Measurements from ENCODE around the gene PLEKHM3.

Gene PLEKHM3

DNA sequence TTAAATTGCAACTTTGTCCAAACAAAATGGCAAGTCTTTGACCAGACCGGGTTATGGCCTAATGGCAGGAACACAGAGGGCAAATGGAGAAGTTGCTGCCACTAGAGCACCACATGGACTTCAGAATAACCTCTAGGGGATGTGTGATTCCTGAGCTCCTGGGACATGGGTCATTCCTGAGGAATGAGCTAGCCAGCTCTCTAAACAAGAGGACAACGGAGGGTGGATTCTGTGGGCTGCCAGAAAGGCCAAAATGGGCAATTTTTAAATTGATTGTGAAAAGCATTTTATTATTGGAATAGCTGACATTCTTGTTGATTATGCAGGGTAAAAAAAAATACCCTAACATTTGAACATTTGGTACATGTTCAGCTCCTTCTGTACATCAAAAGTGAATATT lies 145.8 kb downstream of the PLEKHM3 start:
- DNase-seq: no peak

DNA sequence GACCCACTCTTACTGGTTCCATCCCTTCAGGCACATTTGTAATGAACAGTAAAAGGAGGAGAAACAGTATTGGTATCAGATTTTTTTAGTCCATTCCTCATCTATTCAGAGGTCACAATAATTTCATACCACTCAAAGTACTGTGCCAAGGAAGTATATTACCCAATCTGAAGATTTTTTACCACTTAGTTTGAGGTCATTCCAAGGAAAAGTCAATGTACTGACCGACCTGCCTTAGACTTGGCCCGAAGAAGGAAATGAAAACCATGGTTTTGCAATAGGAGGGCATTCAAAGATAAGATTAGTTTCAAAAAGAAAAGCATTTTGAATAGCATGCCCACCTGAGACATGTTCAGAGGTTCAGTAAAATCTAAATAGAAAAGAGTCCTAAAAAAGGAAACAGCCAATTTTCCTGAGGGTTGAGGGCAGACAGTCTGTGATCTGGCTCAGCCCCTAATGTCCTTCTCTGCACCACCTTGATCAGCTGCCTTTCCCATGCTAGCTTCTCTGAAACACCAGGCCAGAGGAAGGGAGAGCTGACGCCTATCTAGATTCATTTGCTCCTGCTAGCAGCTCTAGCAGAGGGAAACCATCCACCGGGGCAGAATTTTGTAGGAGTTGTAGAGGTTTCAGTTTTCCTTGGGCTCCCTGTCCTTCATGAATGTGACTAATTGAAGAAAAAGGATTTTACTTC lies 148.3 kb downstream of the PLEKHM3 start:
- no peak for DNase-seq

DNA sequence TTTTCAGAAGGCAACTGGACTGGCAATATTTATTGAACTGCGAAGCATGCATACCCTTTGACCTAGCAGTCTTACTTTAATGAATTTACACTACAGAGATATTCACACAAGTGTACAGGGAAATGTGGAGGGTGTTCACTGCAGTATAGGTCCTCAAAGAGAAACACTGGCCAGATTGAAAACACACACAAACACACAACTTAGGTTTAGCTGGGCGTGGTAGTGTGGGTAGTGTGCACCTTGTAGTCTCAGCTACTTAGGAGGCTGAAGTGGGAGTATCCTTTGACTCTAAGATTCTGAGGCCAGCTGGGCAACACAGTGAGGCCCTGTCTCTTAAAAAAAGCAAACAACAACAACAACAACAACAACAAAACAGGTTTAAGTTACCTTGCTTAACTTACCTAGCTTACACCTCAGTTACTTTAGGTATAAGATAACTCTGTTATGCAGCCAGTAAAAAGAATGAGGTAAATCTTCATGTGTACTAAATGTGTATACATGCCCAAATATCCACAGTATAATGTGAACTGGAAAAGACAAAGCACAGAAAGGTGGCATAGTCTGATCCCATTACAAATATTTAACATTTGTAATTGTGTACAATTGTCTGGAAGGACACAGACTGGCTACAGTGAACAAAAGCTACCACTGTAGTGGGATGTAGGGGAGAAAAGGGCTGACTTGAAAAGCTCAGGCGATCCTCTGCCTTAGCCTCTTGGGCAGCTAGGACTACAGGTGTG lies 149.7 kb downstream of the PLEKHM3 start:
- no peak for DNase-seq

DNA sequence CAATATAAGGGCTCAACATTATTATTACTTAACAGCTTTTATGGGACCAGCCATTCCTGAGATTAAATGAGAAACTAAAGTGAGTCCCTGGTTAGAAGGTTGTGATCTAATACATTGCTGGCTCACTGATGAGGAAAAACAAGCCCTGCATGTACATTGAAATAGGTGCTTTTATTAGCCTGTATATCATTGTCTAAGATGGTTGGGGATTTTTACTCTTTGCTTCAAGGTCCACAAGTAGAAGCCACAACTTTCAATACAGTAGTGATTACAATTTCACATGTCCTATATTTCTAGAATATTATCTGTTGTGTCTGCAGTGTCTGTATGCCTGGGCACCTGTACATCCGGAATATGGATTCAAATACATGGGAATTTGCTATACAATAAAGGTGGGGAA lies 151.5 kb downstream of the PLEKHM3 start:
- no peak for DNase-seq

DNA sequence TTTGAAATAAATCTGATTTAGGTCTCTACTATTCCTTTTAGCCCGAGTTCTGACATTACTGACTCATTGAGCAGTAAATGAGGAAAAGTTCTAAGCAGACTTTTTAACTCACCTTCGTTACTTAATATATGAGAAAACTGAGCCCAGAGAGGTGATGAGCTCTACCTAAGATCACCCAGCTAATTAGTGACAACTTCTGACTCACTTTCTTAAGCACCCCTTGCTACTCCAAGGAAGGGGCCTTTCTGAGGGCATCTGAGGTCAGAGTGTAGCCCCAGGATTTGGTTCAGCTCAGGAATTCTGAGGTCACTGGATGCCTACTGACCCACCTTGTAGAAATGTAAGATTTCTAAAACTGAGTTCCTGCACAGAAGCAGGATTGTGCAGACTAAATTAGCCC lies 153.4 kb downstream of the PLEKHM3 start:
- DNase-seq: no peak

DNA sequence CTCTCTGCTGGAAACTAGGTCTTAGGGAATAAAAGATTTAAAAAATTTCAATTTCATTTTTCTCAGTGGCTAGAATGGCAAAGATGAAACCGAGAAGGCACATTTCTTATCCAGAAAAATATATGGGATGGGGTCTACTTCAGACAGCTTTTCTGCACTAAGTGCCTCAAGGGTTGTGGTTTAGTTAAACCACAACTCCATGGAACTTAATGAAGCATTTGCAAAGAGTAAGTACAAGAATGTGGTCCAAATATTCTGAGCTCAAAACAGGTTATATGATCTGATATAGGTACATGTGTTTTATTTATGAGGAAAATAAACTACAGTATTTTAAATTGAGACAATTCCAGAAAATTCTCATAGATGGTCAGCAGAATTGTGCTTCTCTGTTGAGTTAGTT lies 153.8 kb downstream of the PLEKHM3 start:
- no peak for DNase-seq

DNA sequence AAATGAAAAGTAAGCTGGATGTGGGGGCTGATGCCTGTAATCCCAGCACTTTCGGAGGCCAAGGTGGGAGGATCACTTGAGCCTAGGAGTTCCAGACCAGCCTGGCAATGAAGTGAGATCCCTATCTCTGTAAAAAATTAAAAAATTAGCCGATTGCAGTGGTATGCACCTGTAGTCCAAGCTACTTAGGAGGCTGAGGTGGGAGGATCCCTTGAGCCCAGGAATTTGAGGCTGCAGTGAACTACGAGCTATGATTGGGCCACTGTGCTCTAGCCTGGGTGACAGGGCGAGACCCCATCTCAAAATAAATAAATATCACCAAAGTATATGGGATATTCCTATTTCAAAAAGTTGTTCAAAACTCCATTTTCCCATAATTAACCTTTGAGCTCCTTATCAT lies 154.5 kb downstream of the PLEKHM3 start:
- no peak for DNase-seq

DNA sequence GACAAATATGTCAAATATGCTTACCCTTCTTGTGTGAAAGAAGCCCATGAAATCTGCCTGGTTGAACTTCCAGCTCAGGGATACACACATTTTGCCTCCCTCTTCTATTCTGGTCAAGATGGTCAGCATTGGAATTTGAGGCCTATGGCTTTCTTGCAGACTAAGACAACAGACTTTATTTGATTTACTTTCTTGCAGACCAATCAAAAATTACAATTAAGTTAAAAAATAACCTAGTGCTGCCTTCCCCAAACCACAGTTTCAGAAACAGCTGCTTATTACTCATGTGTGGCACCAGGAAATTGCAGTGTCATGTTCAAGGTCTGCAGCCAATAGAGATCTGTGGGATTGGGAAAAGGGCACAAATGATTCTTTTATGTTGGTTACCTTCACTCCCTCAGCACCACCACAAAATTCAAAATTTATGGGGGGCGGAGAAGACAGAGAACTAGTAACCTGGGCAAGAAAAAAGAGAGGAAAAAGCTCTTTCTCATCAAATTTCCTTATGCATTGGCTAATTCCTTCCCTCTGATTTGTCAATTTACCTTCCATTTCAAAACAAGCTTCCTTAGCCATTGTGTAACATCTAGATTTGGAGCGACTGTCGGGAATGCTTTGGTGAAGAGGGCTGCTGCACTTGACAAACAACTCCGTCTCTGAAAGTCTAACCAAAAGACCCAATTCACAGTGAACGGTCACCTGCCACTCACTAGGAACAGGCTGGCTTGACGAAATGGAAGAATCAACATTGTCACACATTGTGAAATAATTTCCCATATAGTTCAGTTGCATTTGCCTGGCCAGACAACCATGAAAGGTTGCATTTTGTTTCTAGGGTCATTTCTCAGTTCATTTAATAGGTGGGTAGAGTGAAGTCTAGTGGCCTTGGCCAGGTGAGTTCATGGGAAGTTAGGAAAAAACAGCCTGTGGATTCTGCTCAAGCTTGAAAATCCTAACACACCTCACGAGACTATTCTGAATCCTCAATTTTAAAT lies 155.2 kb downstream of the PLEKHM3 start:
- no peak for DNase-seq

DNA sequence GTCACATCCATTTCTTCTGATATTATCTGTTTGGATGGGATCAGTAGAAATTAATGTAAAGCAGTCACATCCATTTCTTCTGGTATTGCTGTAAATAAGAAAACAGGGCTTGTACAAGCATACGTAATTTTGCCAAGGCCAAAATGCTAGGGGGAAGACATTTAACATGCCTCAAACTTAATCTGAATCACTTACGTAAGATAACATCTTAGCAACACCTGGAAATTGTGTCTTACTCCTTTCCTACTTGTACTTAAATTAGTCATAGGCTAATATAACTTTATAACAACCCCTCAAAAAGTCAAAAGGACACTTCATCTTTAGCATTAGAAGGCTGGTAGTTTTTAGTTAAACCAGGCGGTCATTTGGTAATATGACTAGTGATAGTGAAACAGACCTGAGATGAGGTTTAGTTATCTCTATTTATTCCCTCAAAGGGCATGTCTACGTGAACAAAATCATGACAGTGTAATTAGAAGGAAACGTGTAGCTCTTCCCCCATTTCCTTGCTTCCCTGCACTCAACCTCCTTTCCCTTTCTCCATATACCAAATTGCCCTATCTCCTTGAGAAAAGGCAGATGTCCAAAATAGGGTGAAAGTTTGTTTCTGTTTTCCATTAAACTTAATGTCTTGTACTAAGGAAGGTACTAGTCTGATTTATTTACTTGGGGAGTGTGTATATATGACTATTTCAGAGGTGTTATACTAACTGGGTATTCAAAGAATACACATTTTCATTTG lies 156.3 kb downstream of the PLEKHM3 start:
- DNase-seq: no peak

DNA sequence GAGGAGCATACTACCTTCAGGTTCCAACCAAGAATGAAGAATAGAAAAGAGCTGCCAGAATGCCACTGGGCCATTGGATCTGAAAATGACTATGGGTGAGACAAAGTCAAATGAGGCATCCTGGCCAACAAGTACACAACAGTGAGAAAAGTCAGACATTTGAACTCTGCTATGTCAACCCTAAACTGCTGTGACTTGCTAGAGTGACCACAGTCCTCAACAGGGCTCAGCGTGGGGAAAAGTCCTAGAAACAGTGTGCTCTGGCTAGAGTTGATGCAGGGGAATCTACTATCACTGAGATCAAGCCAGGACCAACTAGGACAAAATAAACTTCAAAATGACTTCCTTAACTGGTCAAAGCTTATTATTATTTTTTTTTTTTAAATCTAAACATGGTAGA lies 157.4 kb downstream of the PLEKHM3 start:
- DNase-seq: no peak

DNA sequence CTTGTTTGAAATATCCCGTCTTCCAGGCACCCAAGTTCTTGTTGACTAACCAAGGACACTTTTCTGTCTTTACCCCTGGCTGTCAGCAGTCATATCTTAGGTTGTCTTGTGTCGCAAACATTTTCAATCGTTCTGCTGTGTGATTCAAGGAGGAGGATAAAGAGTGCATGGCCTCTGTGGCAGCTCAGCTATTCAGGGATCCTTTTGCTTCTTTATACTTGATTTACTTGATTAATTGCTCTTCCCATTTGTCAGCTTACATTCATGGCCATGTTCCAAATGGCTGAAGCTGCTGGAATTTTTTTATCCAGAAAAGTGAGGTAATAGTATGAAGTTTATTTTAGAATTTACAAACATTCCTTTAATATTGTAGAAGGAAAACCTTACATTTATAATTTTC lies 158.3 kb downstream of the PLEKHM3 start:
- no peak for DNase-seq

DNA sequence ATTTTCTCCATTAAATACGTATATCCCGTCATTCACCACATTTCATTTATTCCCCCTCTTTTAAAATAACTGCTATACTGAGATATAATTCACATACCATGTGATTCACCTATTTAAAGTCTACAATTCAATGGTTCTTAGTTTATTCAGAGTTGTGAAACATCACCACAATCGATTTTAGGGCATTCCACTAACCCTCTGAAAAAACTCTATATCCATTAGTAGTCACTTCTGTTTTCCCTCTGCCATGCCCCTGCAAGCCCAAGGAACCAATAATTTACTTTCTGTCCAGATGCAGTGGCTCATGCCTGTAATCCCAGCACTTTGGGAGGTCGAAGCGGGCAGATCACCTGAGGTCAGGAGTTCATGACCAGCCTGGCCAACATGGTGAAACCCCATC lies 160.1 kb downstream of the PLEKHM3 start:
- no peak for DNase-seq

DNA sequence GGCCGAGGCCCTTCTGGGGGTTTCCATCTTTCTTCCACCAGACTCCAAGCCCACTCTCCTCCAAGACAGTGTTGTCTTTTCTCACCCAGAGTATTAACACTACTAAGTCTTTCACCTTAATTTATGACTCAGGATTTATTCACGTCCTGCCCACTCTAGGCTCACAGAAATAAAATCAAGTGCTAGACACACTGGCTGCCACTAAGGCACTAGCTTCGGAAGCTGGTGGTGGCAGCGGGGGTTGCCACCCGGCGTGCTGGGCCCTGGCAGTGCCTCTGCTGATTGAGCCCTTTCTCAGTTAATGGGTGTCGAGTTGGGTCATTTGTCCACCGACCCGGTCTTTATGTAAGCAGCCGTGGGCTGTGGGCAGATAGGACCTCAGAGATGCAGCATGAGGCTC lies 162.0 kb downstream of the PLEKHM3 start:
- no peak for DNase-seq

DNA sequence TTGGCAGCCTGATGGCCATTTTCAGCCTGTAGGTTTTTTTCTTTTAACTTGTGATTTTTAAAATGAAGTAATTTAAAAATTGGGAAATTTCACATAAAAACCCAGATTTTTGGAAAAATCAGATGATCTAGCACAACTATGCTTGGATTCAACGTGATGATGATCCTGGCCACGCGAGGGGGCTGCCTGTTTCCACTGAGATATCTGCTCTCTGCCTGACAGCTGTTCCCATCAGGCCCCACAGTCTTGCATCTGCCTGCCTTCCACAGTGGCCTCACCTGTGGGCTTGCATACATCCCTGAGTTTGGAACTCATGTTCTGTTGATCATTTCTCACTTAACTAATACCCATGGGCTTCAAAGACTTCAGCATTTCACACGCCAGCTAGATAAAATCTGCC lies 163.5 kb downstream of the PLEKHM3 start:
- DNase-seq: no peak

DNA sequence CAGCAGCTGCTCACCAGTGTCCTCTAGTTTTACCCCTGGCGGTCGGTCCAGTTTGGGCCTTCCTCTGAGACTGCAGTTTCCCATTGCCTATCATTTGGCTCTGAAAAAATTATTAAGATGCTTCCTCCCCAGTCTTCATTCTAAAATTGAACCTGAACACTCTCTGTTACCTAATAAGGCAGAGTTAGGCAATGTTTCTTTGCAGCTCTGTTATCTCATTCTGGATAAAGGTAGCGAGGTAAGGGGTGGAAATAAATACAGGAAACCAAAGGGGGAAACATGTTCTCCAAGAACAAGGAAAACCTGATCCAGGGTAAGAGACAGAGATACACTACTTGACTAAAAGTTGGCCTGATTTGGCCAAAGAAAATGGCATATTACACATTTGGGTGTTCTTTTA lies 164.6 kb downstream of the PLEKHM3 start:
- no peak for DNase-seq

DNA sequence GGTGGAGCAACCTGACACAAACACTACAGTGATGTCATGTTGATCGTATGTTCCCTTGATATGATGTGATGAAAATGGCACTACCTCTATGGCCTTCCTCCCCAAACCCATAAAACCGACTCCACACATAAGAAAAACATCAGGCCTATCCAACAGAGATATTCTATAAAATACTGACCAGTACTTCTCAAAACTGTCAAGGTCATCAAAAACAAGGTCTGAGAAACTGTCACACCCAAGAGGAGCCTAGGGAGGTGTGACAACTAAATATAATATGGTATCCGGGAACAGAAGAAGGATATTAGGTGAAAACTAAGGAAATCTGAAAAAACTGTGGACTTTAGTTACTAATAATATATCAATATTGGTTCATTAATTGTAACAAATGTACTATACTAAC lies 169.7 kb downstream of the PLEKHM3 start:
- DNase-seq: no peak

DNA sequence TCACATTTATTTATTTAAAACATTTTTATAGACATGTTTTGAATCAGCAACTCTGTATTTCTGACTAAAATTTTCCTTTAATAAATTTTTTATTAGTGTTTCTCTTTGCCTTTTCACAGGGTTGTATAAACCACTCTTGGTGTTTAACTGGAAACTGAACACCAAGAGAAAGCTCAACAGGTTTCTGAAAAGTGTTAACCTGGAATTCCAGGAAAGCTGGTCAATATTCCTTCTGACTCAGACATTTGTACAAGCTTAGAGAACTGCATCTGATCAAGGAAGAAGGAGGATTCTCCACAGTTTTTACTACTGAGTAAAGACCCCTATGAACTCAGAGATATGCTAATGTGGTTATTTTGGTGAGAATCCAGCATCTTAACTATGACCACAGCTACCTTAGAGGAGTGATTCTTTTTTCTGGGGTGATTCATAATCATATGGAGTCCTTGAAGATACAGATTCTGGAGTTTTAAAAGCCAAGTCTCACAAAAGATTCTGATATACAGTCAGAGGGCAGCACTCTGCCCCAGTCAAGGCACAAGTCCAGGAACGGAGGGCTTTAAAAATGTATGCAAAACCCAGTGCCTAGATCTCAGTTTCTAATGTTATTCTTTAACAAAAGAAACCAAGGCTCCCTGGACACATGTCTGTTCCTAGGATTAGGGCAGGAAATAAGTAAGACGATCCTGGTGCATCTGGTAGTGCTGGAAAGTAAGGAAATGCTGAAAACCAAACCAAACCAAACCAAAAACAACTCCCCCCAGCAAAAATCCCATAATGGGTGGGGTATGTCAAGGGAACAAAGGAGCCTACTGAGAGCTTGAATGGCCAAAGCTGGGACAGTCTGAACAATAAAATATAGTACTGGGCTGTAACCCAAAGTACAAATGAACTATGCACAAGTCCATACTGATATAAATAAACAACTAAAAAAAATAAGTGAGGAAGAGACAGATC lies 170.6 kb downstream of the PLEKHM3 start:
- no peak for DNase-seq

DNA sequence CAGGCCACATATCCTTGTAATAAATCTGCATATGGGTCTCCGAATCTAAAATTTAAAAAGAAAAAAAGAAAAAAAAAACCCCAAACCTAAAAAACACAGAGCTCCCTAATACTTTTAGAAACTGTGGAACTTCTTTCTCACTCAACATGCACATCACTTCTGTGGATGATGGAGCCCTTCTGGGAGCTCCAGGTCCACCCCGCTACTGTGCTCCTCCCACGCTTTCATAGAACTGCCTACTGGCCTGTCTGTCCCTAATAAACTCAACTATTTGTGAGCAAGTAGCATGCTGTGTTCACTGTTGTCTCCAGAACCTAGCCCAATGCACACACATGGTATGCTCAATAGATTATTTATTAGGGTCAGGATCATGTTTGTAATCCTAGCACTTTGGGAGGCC lies 172.5 kb downstream of the PLEKHM3 start:
- no peak for DNase-seq

DNA sequence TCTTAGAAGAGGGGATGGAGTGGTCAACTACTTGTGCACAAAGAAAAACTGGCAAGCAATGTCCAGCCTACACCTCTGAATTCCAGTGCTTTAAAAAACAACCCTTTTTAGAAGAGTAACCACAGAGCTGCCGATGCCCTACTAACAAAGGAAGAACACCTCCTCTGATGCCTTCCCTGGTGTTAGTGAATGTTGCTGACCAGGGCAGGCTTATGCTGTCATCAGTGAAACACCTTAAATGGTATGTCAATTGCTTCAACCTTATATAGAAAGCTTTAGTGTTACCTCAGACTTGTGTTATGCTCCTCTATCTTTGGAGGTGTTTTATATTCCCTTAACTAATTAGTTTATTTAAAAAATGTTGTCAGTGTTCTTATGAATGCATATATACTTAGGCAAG lies 175.9 kb downstream of the PLEKHM3 start:
- no peak for DNase-seq

DNA sequence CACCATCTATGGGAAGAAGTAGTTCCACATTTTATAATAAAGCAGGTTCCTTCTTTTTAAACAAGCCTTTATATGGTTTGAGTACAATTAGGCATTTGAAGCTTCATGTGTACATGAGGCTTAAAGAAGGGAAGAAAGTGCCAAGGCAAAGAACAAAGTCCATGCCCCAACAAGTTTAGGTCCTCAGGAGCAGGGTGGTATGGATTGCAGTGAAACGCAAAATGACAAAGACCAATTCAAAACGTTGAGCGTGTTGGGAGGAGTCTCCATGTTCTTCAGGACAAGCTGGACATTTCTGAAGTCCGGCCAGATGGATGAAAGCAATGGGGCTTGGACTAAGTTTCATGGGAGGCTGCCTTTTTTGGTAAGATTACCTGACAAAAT lies 176.8 kb downstream of the PLEKHM3 start:
- no peak for DNase-seq

DNA sequence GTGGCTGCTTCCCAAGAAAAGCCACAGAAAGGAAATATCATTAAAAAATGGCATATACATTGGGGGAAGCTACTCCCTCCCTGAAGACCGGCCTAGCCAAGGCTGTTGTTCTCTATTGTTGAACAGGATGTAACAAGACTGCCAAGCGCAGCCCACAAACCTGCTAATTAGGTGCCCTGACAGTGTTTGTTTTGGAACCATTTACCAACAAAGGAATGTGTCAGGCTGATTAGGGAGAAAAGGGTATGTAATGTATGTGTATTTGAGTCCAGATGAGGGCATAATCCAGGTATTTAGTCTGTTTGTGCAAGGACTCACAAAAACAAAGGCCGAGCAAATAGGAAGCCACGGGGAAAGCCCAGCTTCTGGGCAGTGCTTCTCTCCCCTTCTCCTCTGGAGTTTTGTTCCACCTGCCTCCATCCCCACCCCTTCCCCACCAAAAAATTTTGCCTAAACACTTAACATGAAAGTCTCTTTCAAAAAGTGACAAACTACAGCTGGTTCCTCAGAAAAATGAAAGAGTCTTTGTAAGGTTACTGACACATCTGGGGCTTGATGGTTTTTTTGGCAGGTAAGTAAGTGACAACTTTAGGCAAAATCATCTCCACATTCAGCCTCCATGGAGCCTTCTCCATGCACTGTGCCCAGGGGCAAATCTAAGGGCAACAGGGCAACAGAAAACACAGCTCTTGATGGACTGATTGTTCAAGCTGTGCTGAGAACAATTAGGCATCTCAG lies 177.4 kb downstream of the PLEKHM3 start:
- no peak for DNase-seq
